HG03135 (cell line): ENCODE measurements around the gene RGS2.

Experiments
- ATAC-seq: cut with Tn5 transposase; IDR thresholded peaks from one replicate; pipeline ENCODE4 v1.9.1; 2021; ENCODE audit warnings: mild to moderate bottlenecking, moderate library complexity; ENCODE audit not compliant: unreplicated experiment

RGS2 gene

GRCh38 chr1:192826791-192827546 lies 18.1 kb downstream of the RGS2 start:
- no peak for ATAC-seq

GRCh38 chr1:192830595-192831246 lies 21.9 kb downstream of the RGS2 start:
- ATAC-seq = no peak

- no peak for ATAC-seq
These were observed 23.0 kb downstream of the RGS2 start for GRCh38 chr1:192831706-192832355.

GRCh38 chr1:192832492-192832891 lies 23.7 kb downstream of the RGS2 start:
- ATAC-seq = no peak

- no peak for ATAC-seq
These were observed 26.3 kb downstream of the RGS2 start for GRCh38 chr1:192835116-192835515.

- ATAC-seq = no peak
These were observed 30.6 kb downstream of the RGS2 start for GRCh38 chr1:192839162-192840066.

GRCh38 chr1:192844360-192844759 lies 35.5 kb downstream of the RGS2 start:
- ATAC-seq = no peak

GRCh38 chr1:192846950-192847349 lies 38.1 kb downstream of the RGS2 start:
- ATAC-seq = no peak

- ATAC-seq = no peak
These were observed 40.2 kb downstream of the RGS2 start for GRCh38 chr1:192849011-192849410.

GRCh38 chr1:192849442-192849841 lies 40.6 kb downstream of the RGS2 start:
- no peak for ATAC-seq

- ATAC-seq = no peak
These were observed 43.4 kb downstream of the RGS2 start for GRCh38 chr1:192852001-192852947.

- ATAC-seq = no peak
These were observed 49.6 kb downstream of the RGS2 start for GRCh38 chr1:192858456-192858855.

- ATAC-seq = no peak
These were observed 51.0 kb downstream of the RGS2 start for GRCh38 chr1:192859808-192860207.

- no peak for ATAC-seq
These were observed 51.8 kb downstream of the RGS2 start for GRCh38 chr1:192860478-192861185.

GRCh38 chr1:192861860-192862259 lies 53.0 kb downstream of the RGS2 start:
- ATAC-seq = no peak
